H1 (cell line): ENCODE results near the gene TMEM72. TPM values are rescaled to one million over a fixed set of nuclear protein-coding genes. Genes with fewer than 3 reads are reported as not detected.

Source experiments
- CHD7 ChIP-seq: fragments of 300-600 bp; sonication (generic); IDR thresholded peaks from 2 replicates; pipeline ENCODE4 v1.7.1; 2012; ENCODE audit warnings: low read length, moderate library complexity, mild to moderate bottlenecking, inconsistent platforms; ENCODE audit not compliant: insufficient replicate concordance
- EGR1 ChIP-seq: IDR thresholded peaks from 2 replicates; pipeline ENCODE4 v1.6.1; 2011; ENCODE audit warnings: low read depth, low read length, borderline replicate concordance
- GTF2F1 ChIP-seq: IDR thresholded peaks from 2 replicates; pipeline ENCODE4 v1.6.1; 2012; ENCODE audit warnings: low read depth, low read length, improper control_type of control experiment, borderline replicate concordance
- JUND ChIP-seq: IDR thresholded peaks from 2 replicates; pipeline ENCODE4 v1.6.1; 2011; ENCODE audit warnings: mild to moderate bottlenecking, improper control_type of control experiment, low read length
- KDM4A ChIP-seq: IDR thresholded peaks from one replicate; pipeline ENCODE4 v1.7.1; 2012; ENCODE audit warnings: low read depth, mild to moderate bottlenecking, moderate library complexity, low read length, inconsistent platforms; ENCODE audit not compliant: severe bottlenecking
- RAD21 ChIP-seq, 2 experiments: IDR thresholded peaks in 1 of 2; conservative IDR thresholded peaks in 1 of 2; 2 replicates each; pipeline ENCODE4 v1.6.1; 2011; ENCODE audit warnings: low read depth in 2 of 2, low read length in 2 of 2, improper control_type of control experiment in 1 of 2, inconsistent platforms in 1 of 2, mild to moderate bottlenecking in 1 of 2, moderate library complexity in 1 of 2
- RBBP5 ChIP-seq: IDR thresholded peaks from 2 replicates; pipeline ENCODE4 v1.7.1; 2012; ENCODE audit warnings: low read depth, mild to moderate bottlenecking, inconsistent platforms, low read length, moderate library complexity, borderline replicate concordance
- RFX5 ChIP-seq: IDR thresholded peaks from 2 replicates; pipeline ENCODE4 v1.6.1; 2011; ENCODE audit warnings: low read depth, low read length, improper control_type of control experiment, borderline replicate concordance
- SP1 ChIP-seq: IDR thresholded peaks from 2 replicates; pipeline ENCODE4 v1.6.1; 2011; ENCODE audit warnings: low read depth, low read length
- SP2 ChIP-seq: IDR thresholded peaks from 2 replicates; pipeline ENCODE4 v1.6.1; 2012; ENCODE audit warnings: mild to moderate bottlenecking, low read length, inconsistent platforms
- SP4 ChIP-seq: IDR thresholded peaks from 2 replicates; pipeline ENCODE4 v1.6.1; 2012; ENCODE audit warnings: low read length, inconsistent platforms
- TCF12 ChIP-seq: IDR thresholded peaks from 2 replicates; pipeline ENCODE4 v1.6.1; 2011; ENCODE audit warnings: low read depth, mild to moderate bottlenecking, low read length
- YY1 ChIP-seq: IDR thresholded peaks from 2 replicates; pipeline ENCODE4 v1.6.1; 2011; ENCODE audit warnings: low read depth, mild to moderate bottlenecking, low read length
- polyA plus RNA-seq, 7 experiments: library from polyadenylated mRNA; depleted of rRNA in 3 of 7; stranded (reverse) in 5 of 7; unstranded in 2 of 7; fragments of >200 nt in 5 of 7; fragments of 200-250 nt in 2 of 7; gene quantifications; 1 replicate in 5 of 7; 2 replicates in 1 of 7; 4 replicates in 1 of 7; pipeline versions ENCODE4 v1.2.1 to v1.2.3, GENCODE V29; 2011 to 2013; ENCODE audit warnings: missing spikeins in 2 of 7, mixed read lengths in 2 of 7
- total RNA-seq: library from RNA; stranded (reverse); fragmentation: NEBNext Ultra II Directional; extraction: Animal tissue kit (Norgen Biotek cat#: 25700); gene quantifications from 2 replicates; pipeline ENCODE4 v1.2.1, GENCODE V29; 2021

The TMEM72 gene
- total and polyA plus RNA-seq, 2 of the 8 experiments (the other 6 are each of a cell fraction or from before 2014, with no cell fraction given), result not detected

GRCh38 chr10:44958898-44959246, 47.7 kb downstream of the TMEM72 start (continued):
- TF ChIP-seq CHD7 (no peak), SP1 (no peak), SP4 (no peak), GTF2F1 (no peak), SP2 (no peak), EGR1 (no peak), RFX5 (no peak), KDM4A (no peak), TCF12 (no peak), YY1 (no peak), RBBP5 (no peak), RAD21 (IDR thresholded peaks at IDR 0.05 in 1 of 2, conservative IDR thresholded peaks at IDR 0.05 in 1 of 2; ENCODE audit: low read depth in 2 of 2, low read length in 2 of 2) (no peak), JUND (no peak)
